Right renal cortex interstitium (tissue), 3 donors: Measurements from ENCODE around the gene VPS13D. TPM values are rescaled to one million over a fixed set of nuclear protein-coding genes. Genes with fewer than 3 reads are reported as not detected.
"Not testable (repeated sequence)": the region's sequence is repeated elsewhere in the genome, so short reads cannot be mapped to it uniquely, and the experiment has no call there.

ENCODE experiments used
- DNase-seq, 3 donors: peaks; one replicate each; pipeline ENCODE4 v3.0.0-alpha.2; 2013; ENCODE audit warnings: low read depth in 3 of 3, low spot score in 2 of 3
- polyA plus RNA-seq, 3 donors: library from polyadenylated mRNA; unstranded; fragments of 120-200 nt; gene quantifications; one replicate each; pipeline ENCODE4 v1.2.1, GENCODE V29; 2013; ENCODE audit not compliant: insufficient read length in 3 of 3

VPS13D gene
- polyA plus RNA-seq, 3 donors = 26.4 to 27.2 (median 26.5) TPM

GRCh38 chr1:12505639-12506280 lies 275.9 kb downstream of the VPS13D start:
- no peak for DNase-seq

DNA sequence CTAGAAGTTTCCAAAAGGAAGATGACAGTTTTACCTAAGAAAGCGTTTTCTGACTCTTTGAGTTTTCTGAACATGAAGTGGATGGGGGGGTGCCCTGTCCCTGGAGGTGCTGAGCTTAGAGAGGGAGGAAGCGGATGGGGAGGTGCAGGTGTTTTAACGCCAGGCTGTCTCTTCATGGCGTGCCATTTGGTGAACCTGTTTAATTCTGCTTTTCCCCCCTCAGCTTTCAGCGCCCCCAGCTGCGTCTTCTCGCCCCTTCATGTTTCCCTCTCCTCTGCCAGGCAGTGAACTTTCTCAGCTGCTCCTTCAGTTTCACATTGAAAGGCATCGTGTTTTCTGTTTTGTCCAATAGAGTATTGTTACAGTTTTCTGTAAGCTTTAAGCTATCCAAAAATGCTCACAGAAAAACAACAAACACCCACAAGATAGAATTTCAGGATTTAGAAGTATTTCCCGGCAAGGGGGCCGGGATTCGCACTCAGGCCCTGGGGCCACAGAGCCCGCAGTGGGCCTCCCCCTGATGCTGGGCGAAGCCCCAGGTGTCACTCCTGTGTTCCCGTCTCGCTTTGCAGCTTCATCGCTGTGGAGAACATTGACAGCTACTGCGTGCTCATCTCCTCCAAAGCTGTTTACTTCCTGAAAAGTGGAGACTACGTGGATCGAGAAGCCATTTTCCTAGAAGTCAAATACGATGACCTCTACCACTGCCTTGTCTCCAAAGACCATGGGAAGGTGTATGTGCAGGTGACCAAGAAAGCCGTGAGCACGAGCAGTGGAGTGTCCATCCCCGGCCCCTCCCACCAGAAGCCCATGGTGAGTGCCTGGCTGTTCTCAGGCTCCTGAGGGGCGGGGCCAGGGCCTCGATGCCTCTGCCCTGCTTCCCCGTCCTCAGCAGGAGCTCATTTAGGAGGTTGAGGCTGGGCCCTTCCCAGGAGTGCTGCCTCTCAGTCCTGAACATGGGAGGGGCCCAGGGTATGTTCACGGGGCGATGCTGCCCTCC lies 276.8 kb downstream of the VPS13D start:
- no peak for DNase-seq

DNA sequence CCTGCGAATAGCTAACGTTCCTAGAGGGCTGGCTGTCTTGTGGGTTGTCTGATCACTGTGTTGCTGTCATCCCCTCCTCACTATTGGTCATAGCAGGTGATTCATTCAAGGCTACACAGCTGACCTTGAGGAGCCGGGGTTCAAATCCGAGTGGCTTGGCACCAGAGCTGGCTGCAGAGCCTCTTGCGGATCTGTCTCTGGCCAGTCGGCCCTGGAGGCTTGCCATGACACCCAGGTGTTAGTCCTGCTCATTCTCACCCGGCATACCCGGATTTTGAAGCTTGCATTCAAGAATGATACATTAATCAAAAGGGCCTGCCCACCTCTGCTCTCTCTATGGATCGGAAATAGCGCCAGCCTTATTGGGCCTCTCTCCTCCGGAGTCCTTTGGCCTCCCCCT lies 277.8 kb downstream of the VPS13D start:
- DNase-seq = no peak

- no peak for DNase-seq
Observed at GRCh38 chr1:12508849-12509248, 279.0 kb downstream of the VPS13D start.

DNA sequence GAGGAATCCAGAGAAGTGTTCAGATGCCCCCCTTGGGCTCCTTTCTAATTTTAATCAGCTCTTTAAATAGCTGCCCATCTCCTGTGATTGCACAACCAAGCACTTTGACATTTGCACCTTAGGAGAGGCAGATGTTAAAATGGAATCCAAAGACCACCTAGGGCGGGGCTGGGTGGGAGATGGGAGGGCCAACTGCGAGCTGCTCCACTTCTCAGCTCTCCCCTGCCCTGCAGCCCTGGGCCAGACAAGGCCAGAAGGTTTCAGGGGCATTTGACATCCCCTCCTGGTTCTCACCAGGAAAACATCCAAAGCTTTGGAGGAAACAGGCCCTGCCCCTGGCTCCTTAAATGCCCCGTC lies 281.3 kb downstream of the VPS13D start:
- no peak for DNase-seq

- no peak for DNase-seq
Observed at GRCh38 chr1:12511516-12512468, 282.0 kb downstream of the VPS13D start.

DNA sequence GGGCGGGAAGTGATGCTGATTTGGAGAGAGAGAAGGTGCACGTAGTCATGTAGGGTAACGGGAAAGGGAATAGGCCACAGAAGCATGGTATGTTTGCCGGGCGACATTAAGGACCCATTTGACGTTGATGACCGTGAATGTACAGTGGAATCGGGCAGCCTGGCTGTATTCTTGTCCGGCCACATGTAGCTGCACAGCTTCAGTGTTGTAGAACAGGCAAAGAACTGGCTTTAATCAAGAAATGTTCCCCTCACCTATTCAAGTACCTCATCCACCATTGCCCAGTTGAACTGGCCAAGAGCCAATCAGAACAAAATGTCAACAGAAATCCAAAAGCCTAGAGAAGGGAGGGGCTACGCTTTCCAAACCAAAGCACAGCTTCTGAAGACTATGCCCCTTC lies 283.4 kb downstream of the VPS13D start:
- no peak for DNase-seq

GRCh38 chr1:12514590-12514989 lies 284.8 kb downstream of the VPS13D start:
- DNase-seq = no peak

- no peak for DNase-seq
Observed at GRCh38 chr1:12515234-12515633, 285.4 kb downstream of the VPS13D start.

DNA sequence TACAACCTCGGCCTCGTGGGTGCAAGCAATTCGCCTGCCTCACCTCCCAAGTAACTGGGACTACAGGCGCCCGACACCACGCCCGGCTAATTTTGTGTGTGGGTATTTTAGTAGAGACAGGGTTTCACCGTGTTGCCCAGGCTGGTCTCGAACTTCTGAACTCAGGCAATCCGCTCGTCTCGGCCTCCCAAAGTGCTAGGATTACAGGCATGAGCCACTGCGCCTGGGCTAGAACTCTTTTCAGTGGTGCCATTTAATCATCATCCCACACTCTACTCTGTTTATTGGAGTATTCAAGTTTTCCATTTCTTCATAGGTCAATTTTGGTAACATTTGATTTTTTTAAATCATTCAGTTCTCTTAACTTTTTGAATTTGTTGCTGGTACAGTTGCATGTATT lies 286.9 kb downstream of the VPS13D start:
- no peak for DNase-seq

DNA sequence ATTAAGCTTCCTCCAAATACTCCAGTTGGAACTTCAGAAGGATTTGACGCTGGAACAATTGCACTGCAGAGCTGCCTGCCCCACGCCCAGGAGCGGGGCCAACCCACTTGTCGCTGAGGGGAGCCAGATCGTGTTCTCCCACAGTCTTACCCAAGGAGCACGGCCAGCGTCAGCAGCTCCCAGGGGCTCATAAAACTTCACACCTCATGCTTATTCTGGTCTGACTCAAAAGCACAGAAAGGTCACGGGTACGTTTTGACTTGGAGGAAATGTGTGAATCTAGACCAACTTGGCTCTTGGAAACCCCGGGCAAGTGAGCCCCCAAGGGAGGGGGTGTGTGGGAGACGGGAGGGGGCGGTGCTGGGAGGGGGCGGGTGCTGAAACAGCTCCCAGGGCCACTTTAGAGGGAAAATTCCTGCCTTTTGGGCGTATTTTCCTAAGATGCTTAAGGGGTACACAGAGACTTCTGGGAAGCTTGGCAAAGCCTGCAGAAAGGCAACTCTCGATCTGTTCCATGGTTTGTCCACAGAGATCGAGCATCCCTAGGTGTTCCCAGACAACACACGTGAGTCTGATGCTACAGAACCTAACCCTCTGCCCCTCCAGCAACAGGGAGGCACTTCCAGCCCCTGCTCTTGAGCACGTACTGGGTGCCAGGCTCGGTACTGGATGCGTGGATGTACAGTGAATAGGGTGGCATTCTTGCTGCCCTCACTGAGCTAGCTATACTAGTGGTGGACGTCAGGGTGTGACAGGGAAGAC lies 289.3 kb downstream of the VPS13D start:
- DNase-seq = no peak

DNA sequence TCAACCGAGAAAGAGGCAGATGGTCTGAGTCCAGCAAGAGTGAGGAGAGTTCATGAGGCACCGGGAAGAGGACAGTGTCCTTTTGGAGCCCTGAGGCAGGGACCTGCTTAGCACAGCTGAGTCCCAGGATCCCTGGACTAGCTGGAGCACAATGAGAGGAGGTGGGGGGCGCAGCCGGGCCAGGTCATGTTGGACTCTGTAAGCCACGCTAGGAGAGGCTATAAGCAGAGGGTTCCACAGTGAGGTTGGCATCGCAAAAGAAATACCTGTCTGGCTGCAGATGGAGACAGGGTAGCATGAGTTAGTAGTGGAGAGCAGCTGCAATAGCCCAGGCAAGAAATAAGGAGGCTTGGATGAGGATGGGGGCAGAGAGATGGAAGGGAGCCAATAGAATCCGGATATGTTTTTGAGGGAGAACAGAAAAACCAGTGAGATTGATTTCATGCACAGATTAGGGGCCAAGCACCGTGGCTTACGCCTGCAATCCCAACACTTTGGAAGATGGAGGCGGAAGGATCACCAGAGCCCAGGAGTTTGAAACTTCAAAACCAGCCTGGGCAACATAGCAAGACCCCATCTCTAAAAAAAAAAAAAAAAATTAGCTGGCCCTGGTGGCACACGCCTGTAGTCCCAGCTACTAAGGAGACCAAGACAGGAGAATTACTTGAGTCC lies 290.0 kb downstream of the VPS13D start:
- DNase-seq = no peak

DNA sequence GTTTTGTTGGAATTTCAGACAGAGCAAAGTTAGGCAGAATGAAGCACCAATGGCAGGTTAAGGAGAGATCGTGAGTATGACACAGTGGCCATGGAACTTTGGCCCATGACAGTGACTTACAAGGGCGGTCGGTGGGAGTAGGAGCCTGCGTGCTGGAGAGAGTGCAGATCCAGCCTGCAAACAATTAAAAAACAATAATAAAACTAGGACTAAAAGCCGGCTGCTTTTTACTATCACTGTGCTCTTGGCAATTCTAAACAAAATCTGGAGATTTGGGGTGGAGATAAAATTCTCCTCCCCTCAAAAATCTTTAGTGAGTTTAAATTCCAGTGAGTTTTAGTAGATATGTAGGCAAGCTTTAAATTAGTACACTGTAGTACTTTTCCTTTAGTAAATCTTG lies 291.3 kb downstream of the VPS13D start:
- DNase-seq = no peak

DNA sequence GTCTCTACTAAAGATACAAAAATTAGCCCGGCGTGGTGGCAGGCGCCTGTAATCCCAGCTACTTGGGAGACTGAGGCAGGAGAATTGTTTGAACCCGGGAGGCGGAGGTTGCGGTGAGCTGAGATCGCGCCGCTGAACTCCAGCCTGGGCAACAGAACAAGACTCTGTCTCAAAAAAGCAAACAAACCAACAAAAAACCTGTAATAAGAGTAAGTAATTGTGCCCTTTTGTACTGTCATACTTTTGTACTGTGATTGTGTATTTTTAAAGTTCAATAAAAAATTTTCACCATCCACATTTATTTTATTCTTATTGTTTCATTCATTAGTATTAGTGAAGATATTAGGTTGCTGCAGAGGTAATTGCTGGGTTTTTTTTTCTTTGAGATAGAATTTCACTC lies 292.9 kb downstream of the VPS13D start:
- DNase-seq = not testable (repeated sequence)

- DNase-seq = no peak
Observed at GRCh38 chr1:12524266-12524665, 294.4 kb downstream of the VPS13D start.

DNA sequence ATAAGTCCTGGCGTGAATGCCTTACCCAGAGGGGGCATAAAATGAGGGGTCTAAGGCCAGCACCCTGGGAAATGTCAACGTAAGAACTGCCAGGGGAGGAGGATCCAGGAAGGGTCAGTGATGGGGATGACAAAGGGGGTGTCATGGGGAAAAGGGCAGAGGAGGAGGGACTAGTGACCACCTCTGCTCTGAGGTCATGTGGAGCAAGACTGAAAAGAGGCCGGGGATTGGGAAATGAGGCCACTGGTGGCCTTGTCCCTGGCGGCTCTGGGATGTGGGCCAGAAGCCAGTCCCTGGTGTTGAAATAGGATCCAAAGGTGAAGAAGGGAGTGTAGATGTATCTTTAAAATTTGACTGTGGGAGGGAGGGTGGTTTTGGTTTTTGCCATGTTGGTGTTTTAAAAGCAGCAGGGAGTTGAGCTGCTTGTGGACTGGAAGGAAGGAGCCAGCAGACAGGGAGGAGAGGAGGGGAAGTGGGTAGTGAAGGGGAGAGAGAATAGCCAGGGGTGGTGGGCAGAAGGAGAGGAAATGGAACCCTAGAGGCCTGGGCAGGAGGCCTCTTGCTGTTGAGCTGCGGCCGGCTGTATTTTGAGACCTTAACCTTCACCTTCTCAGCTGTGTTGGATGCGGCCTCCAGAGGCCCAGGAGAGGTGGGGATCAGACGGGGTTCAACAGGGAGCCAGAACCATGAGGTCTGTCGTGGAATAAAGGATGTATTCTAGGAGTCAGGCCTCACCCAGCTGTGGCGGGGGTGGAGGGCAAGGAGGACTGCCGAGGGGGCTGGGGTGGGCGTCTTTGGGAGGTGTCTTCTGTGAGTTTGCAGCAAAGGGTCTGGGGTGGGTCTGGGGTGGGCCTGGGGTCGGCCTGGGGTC lies 295.7 kb downstream of the VPS13D start:
- no peak for DNase-seq

DNA sequence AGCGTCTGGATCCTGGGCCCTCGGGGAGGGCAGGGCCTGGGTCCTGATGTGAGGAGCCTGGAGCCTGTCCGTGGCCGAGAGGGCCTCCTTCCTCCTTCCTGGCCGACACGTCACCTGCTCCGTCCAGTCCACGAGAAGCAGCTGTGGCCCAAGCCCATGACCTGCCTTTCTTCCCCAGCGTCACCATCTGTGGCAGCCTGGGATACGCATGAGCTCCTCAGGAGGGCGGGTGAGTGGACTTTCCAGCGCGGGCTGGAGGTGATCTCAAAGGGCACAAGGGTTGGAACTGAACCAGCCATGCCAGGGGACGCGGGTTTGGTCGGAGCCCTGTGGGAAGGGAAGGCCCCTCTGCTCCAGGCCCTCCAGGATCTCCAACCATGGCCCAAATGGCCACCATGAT lies 297.7 kb downstream of the VPS13D start:
- no peak for DNase-seq

GRCh38 chr1:12528021-12528852 lies 298.4 kb downstream of the VPS13D start:
- DNase-seq = no peak
